ENCODE measurements around the gene TRAPPC8. TPM values are rescaled to one million over a fixed set of nuclear protein-coding genes. Genes with fewer than 3 reads are reported as not detected.
"Not testable (repeated sequence)": the region's sequence is repeated elsewhere in the genome, so short reads cannot be mapped to it uniquely, and the experiment has no call there.

TRAPPC8 gene
- polyA plus RNA-seq, 1 donor from 2014 or later: 57.8 TPM

GRCh38 chr18:31830686-31831085 is 112.2 kb downstream of the TRAPPC8 start:
- Histone ChIP-seq H2AFZ (ENCODE audit: low read depth, low read length) (no peak overlapping the region), H3K36me3 (ENCODE audit: insufficient read depth, low read length) (no peaks in the 10 kb centered on the region), H3F3A (ENCODE audit: insufficient read depth, low read length, poor library complexity, severe bottlenecking) (no peaks in the 10 kb centered on the region), H3K27ac (ENCODE audit: low read length) (no peak overlapping the region), H3K4me2 (ENCODE audit: low read length) (no peak overlapping the region), H3K9ac (ENCODE audit: low read length) (no peak overlapping the region), H3K79me2 (replicated peaks; ENCODE audit: insufficient read depth, low read length) (no peaks in the 10 kb centered on the region), H3K4me3 (ENCODE audit: low read length) (no peak overlapping the region), H3K9me2 (ENCODE audit: insufficient read depth, low read length) (no peaks in the 10 kb centered on the region), H3K27me3 (ENCODE audit: insufficient read depth, low read depth, low read length) (no peaks in the 10 kb centered on the region), H4K20me1 (ENCODE audit: insufficient read depth) (no peaks in the 10 kb centered on the region), H3K9me3 (ENCODE audit: low read length) (no peaks in the 10 kb centered on the region)
- TF ChIP-seq REST (IDR thresholded peaks at IDR 0.05; ENCODE audit: borderline replicate concordance) (no peak), CTCF (IDR thresholded peaks at IDR 0.05; ENCODE audit: poor library complexity, severe bottlenecking) (no peak), EP300 (conservative IDR thresholded peaks at IDR 0.05; ENCODE audit: poor library complexity, severe bottlenecking) (no peak), MXI1 (conservative IDR thresholded peaks at IDR 0.05; ENCODE audit: poor library complexity, severe bottlenecking) (no peak), EZH2 (IDR thresholded peaks at IDR 0.05; ENCODE audit: borderline replicate concordance, insufficient read depth, low read length, poor library complexity, severe bottlenecking) (no peak), RAD21 (conservative IDR thresholded peaks at IDR 0.05) (no peak), POLR2AphosphoS5 (IDR thresholded peaks at IDR 0.05) (no peak), TAF1 (IDR thresholded peaks at IDR 0.05; ENCODE audit: low read depth) (no peak), SMC3 (conservative IDR thresholded peaks at IDR 0.05; ENCODE audit: poor library complexity) (no peak)

GRCh38 chr18:31828613-31829012 is 114.3 kb downstream of the TRAPPC8 start:
- Histone ChIP-seq H3K27ac (ENCODE audit: low read length) (no peak overlapping the region), H3K27me3 (ENCODE audit: insufficient read depth, low read depth, low read length) (no peaks in the 10 kb centered on the region), H3K4me3 (ENCODE audit: low read length) (no peak overlapping the region), H3K36me3 (ENCODE audit: insufficient read depth, low read length) (no peaks in the 10 kb centered on the region), H4K20me1 (ENCODE audit: insufficient read depth) (no peaks in the 10 kb centered on the region), H3K79me2 (replicated peaks; ENCODE audit: insufficient read depth, low read length) (no peaks in the 10 kb centered on the region), H3K9ac (ENCODE audit: low read length) (no peak overlapping the region), H3K9me2 (ENCODE audit: insufficient read depth, low read length) (no peaks in the 10 kb centered on the region), H3F3A (ENCODE audit: insufficient read depth, low read length, poor library complexity, severe bottlenecking) (no peaks in the 10 kb centered on the region), H3K4me2 (ENCODE audit: low read length) (no peak overlapping the region), H2AFZ (ENCODE audit: low read depth, low read length) (no peak overlapping the region), H3K9me3 (ENCODE audit: low read length) (no peaks in the 10 kb centered on the region)
- no peak for TF ChIP-seq CTCF (IDR thresholded peaks at IDR 0.05; ENCODE audit: poor library complexity, severe bottlenecking)
- no peak for TF ChIP-seq EP300 (conservative IDR thresholded peaks at IDR 0.05; ENCODE audit: poor library complexity, severe bottlenecking)
- TF ChIP-seq REST (IDR thresholded peaks at IDR 0.05; ENCODE audit: borderline replicate concordance): no peak
- no peak for TF ChIP-seq POLR2AphosphoS5 (IDR thresholded peaks at IDR 0.05)

GRCh38 chr18:31826673-31827325 is 116.1 kb downstream of the TRAPPC8 start:
- not testable (repeated sequence) for H3K9me3 ChIP-seq (ENCODE audit: low read length); H3K4me2 ChIP-seq (ENCODE audit: low read length); H3K27ac ChIP-seq (ENCODE audit: low read length); H3K79me2 ChIP-seq (replicated peaks; ENCODE audit: insufficient read depth, low read length); H3K27me3 ChIP-seq (ENCODE audit: insufficient read depth, low read depth, low read length); H3K36me3 ChIP-seq (ENCODE audit: insufficient read depth, low read length); H4K20me1 ChIP-seq (ENCODE audit: insufficient read depth); H3F3A ChIP-seq (ENCODE audit: insufficient read depth, low read length, poor library complexity, severe bottlenecking); H2AFZ ChIP-seq (ENCODE audit: low read depth, low read length); H3K4me3 ChIP-seq (ENCODE audit: low read length); H3K9me2 ChIP-seq (ENCODE audit: insufficient read depth, low read length); H3K9ac ChIP-seq (ENCODE audit: low read length)

All from neural cell (in vitro differentiated cells).